ENCODE measurements around the gene SKOR1.

The SKOR1 gene

DNA sequence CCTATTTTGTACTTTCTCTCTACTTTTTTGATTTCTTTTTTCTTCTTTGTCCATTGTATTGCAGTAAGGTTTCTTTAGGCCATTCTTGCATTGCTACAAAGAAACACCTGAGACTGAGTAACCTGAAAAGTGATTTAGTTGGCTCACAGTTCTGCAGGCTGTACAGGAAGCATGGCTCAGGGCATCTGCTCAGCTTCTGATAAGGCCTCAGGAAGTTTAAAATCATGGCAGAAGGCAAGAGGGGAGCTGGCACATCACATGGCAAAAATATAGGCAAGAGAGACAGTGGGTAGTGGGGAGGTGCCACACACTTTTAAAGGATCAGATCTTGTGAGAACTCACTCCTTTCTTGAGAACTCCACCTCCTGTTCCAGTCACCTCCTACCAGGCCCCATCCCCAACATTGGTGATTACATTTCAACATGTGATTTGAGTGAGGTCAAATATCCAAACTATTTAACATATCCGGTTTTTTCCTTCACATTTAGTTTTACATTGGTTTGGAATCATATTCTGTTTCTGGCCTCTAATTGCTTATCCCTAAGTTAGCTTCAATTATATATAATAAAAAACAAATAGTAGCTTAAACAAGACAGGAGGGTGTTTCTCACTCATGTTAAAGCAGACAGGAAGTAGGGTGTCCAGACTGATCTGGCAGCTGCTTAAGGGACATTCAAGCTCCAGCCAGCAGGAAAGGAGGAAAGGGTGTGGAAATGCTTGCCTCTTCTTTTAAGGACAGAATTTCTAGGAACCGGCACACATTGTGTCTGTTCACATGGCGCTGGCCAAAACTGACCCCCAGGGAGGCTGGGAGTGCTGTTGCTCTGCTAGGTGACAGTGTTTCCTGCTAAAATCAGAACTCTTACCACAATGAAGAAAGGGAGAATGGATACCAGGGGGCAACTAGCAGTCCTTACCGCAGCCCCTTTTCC, 28.8 kb upstream of the SKOR1 start:
- no peak for DNase-seq

DNA sequence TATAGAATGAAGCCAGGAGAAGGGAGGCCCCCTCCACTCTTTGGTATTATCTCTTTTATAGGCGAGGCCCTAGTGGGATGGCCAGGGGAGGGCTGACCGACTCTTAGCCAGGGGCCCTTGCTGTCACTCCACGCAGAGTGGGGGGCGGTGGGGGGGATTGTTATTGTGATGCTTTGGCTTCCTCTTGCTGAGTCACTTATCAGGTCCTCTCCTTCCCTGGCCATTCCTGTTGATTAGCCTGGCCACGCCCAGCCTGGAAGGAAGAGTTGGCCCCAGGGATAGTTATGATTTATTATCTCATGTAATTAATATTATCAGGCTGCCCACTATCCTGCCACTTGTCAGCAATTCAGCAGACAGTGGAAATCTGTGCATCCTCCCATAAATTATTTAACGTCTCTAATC, 25.5 kb upstream of the SKOR1 start:
- DNase-seq = no peak

DNA sequence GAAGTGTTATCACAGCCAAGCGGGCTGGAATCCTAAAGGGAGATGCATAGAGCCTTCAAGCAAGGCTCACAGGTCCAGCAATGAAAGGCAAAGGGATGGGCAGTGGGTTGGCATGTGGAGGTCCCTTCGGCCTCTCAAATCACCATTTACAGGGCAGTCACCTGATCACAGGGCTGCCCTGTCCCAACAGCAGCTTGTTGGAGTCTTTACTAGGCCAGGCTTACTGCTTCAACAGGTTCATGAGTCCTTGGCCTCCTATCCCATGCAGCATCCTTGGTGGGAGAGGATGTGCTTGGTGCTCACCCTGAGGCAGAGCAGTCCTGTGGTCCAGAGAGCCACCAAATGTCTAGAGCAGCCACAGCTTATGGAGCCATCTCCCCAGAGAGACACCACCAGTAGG, 24.2 kb upstream of the SKOR1 start:
- no peak for DNase-seq

DNA sequence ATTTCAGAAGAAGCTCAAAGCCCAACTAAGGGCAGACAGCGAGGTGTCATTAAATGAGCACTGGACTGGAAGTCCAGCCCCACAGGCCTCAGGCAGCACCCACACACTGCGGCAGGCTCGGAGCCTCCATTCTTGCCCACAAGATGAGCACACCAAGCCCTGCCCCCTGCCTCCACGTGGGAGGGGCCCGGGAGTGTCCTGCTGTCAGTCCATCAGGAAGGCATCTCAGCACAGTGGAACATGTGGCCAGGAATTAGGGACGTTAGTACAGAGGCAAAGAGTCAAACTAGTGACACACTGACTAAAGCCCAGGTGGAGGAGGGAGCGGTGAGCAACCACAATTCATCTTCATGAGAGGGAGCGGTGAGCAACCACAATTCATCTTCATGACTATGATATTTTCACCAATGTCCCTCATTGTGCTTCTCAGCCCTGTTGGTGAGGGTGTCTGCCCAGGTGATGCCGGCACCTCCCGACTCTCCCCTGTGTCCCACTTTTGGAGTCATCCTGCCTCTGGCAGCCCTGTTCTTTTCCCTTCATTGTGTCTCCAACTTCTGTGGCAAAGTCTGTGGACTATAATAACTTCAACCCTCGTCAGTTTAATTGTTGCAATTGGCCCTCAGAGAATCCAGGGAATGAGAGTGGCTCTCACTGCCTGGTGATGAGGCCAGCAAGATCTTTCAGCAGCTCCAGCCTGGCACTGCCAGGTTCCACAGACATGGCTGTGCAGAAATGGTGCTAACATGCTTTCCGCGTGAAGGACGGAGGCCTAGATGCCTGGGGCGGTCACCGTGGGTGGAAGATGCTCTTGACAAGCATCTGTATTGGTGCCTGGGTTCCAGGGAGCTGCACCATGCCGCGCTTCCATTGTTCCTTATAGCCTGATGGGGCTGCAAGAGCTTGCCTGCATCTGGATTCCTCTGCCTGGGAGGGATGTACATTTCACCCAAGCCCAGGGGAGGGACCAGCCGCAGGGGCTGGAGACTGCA, 23.1 kb upstream of the SKOR1 start:
- no peak for DNase-seq

DNA sequence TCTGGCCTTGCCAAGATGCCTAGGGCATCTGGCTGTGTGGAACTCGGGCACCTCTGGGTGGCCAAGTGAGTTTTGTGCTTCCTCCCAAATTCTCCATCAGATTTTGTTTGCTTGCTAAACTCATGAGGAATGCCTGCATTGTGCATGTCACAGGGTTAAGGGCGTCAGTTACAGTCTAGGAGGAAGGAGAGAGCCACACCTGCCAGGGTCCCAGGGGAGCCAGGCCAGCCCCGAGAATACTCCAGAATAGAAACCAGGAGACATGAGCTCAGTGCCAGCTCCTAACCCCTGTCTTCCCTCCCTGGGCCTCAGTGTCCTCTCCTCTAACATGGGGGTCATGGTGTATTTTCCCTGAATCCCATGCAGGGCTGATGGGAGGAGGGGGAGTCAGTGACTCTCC, 22.0 kb upstream of the SKOR1 start:
- no peak for DNase-seq

DNA sequence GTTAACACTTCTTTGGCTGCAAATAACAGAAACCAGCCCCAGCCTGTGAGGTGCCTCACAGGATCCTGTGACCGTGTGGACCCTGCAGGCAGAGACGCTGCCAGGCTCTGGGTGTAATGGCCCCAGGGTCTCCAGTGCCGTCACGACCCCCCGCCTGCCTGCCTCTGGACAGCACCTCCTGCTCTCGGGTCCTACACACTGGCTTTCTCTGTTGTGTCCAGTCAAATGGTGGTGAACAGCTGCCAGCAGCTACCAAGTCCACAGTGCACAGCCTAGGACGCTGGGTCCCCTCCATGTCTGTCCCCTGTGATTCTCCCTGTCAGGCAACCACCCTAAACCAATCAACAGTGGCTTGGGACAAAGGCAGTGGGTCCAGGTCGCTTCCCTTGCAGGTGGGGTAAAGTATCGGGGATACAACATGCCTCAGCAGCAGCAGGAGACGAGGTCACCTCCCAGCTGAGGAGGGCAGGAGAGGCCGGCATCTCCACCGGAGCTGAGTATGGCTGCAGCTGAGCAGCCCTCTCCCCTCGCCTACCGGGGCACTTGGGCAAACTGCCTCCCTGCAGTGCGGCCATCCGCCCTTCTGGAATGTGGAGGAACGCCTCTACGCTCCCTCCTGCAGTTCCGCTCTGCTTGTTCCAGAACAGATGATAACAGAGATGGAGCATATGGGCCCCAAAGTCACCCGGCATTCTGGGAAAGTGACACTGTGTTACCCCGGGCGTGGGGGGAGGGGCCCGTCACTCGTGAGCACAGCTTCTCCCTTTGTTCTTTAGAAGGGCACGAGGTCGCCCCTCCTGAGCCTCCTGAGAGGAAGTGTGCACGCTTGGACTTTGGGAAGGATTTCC, 21.1 kb upstream of the SKOR1 start:
- DNase-seq = no peak

DNA sequence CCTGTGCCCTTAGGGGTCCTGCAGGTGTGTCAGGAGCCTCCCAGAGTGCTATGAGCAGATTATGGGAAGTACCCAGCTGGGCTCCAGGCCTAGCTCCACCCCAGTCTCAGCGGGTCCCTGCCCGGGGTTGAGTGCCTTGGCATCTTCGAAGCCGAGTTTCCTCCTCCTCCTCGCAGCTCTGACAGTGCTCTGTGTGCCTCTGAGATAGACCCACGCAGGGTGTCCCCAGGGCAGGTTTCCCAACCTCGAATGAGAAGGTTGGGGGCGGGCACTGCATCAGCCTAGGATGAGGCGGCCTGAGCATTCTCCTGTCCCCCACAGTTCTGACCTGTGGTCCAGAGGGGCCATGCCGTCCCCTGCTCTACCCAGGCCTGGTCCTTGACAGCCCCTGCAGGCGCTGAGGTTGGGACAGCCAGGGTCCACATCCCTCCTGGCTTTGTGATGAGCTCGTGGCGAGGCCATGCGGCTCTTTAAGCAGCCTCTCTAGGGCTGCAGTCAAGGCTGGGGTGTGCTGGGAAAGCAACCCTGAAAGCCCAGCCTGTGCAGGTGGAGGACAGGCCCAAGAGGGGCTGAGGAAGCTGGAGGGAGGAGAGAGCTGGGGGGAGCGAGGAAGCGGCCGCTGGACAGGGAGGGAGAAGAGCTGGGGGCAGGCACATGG, 20.2 kb upstream of the SKOR1 start:
- DNase-seq = no peak

DNA sequence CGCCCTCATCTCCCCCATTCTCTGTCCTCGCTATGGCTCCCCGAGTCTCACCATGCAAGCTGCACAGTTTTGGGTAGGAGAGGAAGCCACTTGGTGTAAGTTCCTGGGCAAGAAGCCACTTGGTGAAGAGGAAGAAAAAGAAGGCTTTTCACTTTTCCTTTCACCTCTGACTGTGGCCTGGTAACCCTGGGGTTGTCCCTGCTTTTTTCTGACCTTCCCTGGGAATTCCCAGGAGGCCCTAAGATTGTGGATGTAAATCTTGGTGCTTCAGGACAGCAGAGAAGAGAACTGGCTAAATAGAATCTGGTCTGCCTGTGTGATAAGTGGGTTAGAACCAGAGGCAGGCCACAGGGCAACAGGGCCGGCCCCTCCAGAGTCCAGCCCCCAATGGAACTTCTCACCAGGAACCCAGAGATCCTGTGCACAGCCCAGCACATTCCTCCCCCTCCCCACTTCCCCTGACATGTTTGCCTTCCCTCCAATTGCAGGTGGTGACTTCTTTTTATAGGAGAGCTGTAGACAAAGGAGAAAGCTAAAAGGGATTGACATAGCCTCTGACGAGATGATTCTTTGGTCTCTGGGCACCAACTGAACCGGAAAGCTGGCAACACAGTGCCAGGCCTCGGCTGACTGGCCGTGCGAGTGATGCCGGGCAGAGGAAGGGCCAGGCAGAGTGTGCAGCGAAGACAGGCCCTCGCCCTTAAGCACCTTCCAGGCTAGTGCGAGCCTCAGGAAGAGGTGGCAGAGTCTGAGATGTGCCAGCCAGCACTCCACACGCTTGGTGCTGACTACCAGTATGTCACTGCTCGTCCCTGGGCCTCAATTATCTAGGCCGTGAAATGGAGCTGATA, 19.4 kb upstream of the SKOR1 start:
- DNase-seq = no peak

DNA sequence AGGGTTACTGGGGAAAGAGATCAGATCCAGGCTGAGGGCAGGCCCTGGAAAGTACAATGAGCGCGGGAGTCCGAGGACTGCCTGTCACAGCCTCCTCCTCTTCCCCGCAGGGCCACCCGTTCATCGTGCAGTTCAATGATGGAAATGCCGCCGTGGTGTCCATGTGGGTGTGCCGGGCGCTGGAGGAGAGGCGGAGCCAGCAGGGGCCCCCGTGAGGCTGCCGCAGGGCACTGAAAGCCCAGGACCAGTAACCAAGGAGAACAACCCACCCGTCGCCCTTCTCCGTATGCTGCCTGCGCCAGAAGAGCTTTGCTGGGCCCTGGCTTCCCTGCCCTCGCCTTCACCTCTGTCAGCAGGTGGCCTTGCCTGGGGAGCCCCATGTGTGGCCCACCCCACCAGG, 18.8 kb upstream of the SKOR1 start:
- DNase-seq = no peak

DNA sequence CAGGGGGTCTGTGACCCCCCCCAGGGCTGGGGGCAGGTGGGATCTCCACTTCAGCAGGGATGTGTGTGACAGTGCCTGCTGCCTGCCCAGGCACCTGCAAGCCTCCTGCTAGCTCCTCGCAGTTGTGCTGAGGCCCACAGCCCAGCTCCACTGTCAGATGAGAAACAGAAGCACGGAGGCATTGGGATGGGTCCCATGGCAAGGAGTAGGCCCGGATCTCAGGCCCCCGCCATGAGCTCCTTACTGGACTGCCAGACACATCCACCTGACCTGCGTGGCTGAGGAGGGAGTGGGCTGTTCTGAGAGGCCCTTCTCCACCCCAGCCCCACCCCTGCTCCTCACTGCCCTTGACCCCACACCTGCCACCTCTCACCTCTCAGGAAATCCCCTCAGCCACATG, 18.2 kb upstream of the SKOR1 start:
- DNase-seq = no peak

DNA sequence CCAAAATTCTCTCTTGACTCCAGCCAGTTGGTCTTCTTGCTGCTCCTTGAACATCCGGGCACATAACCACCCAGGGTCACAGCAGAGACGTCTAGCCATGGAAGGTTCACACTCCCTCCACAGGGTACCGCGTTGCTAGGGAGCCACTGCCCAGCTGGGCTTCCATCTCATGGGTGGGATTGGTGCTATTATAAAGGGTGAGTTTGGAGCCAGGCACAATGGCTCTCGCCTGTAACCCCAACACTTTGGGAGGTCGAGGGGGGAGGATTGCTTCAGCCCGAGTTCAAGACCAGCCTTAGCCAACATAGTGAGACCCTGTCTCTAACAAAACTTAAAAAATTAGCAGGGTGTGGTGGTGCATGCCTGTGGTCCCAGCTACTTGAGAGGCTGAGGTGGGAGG, 17.5 kb upstream of the SKOR1 start:
- no peak for DNase-seq

DNA sequence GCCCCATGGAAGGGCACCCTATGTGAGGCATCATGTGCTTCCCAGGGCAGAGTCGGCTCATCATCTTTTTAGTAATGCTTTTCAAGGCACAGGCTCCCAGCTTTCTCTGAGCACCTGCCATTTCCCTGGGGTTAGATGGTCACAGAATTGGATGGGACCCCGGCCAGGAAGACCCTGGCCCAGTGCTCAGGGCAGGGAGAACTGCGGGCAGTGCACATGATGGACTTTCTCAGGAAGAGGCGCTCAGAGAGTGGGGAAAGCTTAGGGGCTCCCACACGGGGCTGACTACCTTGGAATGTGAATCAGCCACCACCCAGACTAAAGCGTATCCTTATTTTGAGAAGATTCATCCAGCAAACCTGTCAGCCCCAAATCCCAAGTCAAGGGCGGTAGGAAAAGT, 16.5 kb upstream of the SKOR1 start:
- no peak for DNase-seq

DNA sequence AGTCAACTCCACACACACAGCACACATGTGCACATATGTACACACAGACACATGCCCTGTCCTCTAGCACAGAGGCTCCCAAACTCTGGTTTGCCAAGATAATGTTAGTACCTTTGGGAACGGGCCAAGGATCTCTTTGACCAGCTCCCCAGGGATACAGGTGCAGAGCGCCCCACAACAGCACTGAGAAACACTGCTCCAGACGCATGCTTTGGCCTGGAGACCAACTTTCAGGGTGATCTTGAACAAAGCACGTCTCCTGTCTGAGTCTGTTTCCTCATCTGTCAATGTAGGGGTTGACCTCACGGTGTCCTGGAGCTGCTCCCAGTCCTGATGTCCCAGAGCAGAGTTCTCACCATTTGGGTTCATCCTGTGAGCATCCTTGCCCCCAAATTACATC, 15.9 kb upstream of the SKOR1 start:
- no peak for DNase-seq

DNA sequence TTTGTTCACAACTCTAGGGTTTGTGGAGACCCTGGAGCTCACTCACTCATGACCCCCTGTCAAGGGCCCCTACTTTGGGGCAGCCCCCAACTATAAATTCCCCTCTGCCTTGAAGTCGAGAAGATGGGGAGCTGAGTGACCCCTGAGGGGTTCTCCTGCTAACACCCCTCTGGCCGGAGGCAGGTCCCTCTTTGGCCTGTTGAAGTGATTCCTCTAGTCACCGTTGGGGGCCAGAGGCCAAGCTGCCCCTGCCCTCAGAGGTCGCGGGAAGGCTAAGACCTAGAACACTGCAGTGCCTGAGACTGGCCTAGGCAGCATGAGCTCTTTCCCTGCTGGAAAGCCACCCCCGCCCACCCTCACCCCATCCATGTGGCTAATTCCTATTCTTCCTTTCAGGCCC, 15.4 kb upstream of the SKOR1 start:
- no peak for DNase-seq

DNA sequence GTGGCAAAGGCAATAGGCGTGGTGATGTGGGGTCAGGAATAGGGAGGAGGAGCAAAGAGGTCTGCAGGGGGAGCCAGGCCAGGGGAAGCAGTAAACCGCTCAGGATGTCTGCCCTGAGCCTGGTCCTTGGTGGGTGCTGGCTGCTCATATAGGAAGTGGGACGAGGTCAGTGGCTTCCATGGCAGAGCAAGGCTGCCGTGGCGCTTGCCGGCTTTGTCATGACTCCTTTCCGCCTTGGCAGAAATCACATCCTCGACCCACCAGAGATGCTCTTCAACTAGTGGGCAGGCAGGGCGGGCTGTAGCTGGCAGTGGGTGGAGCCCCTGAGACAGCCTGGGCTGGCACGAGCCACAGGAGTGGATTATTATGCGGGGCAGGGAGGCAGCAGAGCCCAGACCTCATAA, 13.1 kb upstream of the SKOR1 start:
- DNase-seq = no peak

DNA sequence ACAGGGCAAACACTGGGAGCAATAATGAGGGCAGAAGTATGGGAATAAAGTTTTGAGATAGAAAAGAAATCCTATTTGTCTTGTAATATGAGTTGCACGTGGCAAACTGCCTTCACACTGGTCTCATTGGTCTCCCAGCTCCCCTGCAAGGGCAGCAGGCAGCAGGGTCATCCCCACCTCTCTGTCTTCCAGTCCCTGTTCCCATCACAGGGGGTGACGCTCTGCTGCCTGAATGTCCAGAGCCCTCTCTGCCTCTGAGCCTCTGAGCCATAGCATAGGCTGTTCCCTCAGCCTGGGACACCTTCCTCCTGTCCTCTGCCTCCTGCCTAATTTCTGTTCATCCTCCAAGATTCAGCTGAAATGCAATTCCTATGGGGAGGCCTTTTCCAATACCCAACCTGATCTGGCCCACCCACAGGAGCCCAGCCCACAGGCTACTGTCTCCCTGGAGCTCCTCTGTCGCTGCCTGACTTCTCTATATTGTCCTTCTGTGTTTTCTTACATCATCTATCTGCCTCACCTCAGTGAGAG, 12.1 kb upstream of the SKOR1 start:
- no peak for DNase-seq

DNA sequence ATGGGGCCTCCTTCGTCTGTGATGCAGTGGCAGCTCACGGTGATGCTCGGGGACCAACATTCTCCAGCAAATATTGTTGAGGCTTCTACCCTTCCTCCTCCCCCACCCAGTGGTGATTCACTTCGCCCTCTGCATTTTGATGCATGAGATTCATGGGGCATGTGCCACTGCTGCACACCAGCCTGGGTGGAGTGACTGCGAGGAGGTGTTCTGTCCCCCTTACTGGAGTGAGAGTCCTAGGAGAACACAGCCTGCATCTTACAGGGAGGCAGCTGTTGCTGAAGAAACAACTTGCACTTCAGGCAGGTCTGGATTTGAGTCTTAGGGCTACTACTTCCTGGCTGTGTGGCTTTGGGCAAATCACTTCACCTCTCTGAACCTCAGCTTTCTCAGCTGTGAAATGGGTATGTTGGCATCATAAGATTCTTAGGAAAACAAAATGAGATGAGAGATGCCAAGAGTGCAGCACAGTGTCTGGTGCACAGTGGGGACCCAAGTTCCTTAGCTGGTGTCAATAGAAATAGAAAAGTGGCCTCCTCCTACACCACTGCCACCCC, 10.2 kb upstream of the SKOR1 start:
- DNase-seq = no peak

DNA sequence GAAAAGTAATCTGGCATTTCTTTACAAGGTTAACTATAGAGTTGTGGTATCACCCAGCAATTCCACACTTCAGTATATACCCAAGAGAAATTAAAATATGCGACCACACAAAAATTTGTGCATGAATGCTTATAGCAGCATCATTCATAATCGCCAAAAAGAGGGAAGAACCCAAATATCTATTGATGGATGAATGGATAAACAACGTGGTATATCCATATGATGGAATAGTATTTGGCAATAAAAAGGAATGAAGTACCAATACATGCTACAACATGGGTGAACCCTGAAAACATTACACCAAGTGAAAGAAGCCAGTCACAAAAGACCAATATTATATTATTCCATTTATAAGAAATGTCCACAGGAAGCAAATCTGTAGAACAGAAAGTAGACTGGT, 8.6 kb upstream of the SKOR1 start:
- DNase-seq = no peak

DNA sequence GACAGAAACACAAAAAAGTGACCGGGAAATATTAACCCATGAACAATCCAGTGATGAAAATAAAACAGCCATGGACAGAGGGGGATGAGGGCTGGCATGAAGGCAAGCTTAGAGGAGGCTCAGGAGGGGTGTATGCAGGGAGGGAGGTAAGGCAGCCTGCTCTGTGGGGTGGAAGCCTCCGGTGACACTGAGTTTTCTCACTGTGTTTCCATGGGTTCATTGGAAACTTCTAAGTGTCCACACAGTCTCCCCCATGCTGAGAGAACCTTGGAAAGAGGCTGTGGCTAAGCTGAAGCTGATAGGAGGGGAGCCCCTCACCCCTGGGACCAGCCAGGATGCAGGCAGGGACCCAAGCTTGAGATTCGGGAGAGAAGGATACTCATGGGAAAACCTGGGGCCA, 6.8 kb upstream of the SKOR1 start:
- DNase-seq = no peak

DNA sequence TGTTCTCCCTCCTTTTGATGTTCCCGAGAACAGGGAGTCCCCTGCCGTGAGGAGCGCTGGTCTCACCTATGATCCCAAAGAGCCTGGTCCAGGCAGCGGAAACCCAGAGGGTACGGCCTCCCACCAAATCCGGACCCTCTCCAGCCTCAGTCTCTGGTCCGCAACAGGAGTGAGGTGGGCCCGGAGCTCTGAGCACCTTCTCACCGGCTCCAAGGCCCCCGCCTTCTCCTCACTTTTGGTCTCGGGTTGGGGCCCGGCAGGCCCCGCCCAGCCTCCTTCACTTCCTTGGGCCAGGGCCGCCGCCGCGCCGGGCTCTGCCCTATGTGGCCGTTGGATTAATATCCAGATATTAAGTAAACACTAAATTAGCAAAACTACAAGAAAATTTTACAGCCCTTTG, 5.7 kb upstream of the SKOR1 start:
- DNase-seq = no peak

Measured in NCI-H187 treated with DMSO at 0.1 percent for 48 hours (cell line).